Endodermal cell (in vitro differentiated cells): Measurements from ENCODE around the gene MAP2K7. TPM values are rescaled to one million over a fixed set of nuclear protein-coding genes. Genes with fewer than 3 reads are reported as not detected.

Experiments
- DNase-seq: peaks from one replicate; pipeline ENCODE4 v3.0.0-alpha.2; 2017
- H3K27ac ChIP-seq: 2 replicates; pipeline ENCODE4 v1.5.1; 2013; ENCODE audit warnings: mild to moderate bottlenecking, low read depth, low read length, moderate library complexity
- H3K27me3 ChIP-seq: 2 replicates; pipeline ENCODE4 v1.6.1; 2013; ENCODE audit warnings: mild to moderate bottlenecking, low read length, moderate library complexity; ENCODE audit not compliant: insufficient read depth, control insufficient read depth, poor library complexity, severe bottlenecking
- H3K36me3 ChIP-seq: 2 replicates; pipeline ENCODE4 v1.7.0; 2013; ENCODE audit warnings: mild to moderate bottlenecking, low read length, moderate library complexity; ENCODE audit not compliant: control insufficient read depth, insufficient read depth
- H3K4me1 ChIP-seq: one replicate; pipeline ENCODE4 v1.7.0; 2013; ENCODE audit warnings: low read length; ENCODE audit not compliant: control insufficient read depth, insufficient read depth
- H3K4me3 ChIP-seq: 2 replicates; pipeline ENCODE4 v1.5.1; 2013; ENCODE audit warnings: mild to moderate bottlenecking, low read length, moderate library complexity
- H3K9ac ChIP-seq: 2 replicates; pipeline ENCODE4 v1.6.1; 2013; ENCODE audit warnings: mild to moderate bottlenecking, low read length, moderate library complexity; ENCODE audit not compliant: poor library complexity, severe bottlenecking; ENCODE audit errors: extremely low read depth
- H3K9me3 ChIP-seq: 2 replicates; pipeline ENCODE4 v1.6.1; 2013; ENCODE audit warnings: mild to moderate bottlenecking, low read length, moderate library complexity; ENCODE audit not compliant: control insufficient read depth
- H3K27ac Mint-ChIP-seq: 2 replicates; pipeline ENCODE4 v1.8.0; 2020; ENCODE audit warnings: mixed read lengths
- H3K27me3 Mint-ChIP-seq: 2 replicates; pipeline ENCODE4 v1.8.0; 2021; ENCODE audit warnings: mild to moderate bottlenecking, mixed read lengths; ENCODE audit not compliant: insufficient read depth
- H3K36me3 Mint-ChIP-seq: 2 replicates; pipeline ENCODE4 v1.8.0; 2020; ENCODE audit warnings: low read depth, mixed read lengths
- H3K4me1 Mint-ChIP-seq: 2 replicates; pipeline ENCODE4 v1.8.0; 2020; ENCODE audit warnings: mixed read lengths
- H3K4me3 Mint-ChIP-seq: 2 replicates; pipeline ENCODE4 v1.8.0; 2020; ENCODE audit warnings: mild to moderate bottlenecking, moderate library complexity, mixed read lengths
- H3K9me3 Mint-ChIP-seq: 2 replicates; pipeline ENCODE4 v1.8.0; 2020; ENCODE audit warnings: mild to moderate bottlenecking, mixed read lengths
- WGBS, 2 experiments: methylation state at CpG; one replicate each; pipeline versions ENCODE4 v1.1.5 to v1.1.7; 2013; ENCODE audit warnings: missing lambda C conversion rate in 2 of 2, mixed read lengths in 1 of 2; ENCODE audit not compliant: insufficient coverage in 1 of 2, insufficient read length in 1 of 2; 5-methylcytosine and 5-hydroxymethylcytosine counted together
- total RNA-seq, 2 donors: library from RNA; stranded (reverse); fragmentation: NEBNext Ultra II Directional in 1 of 2; extraction: Animal tissue kit (Norgen Biotek cat#: 25700) in 1 of 2; gene quantifications; 2 replicates in 1 of 2; 3 replicates in 1 of 2; pipeline ENCODE4 v1.2.1, GENCODE V29; 2021
- TF ChIP-seq, protein P1 (sequence below): fragments of 200-600 bp; sonication (generic); conservative IDR thresholded peaks from 2 replicates; pipeline ENCODE4 v1.5.0; 2021; ENCODE audit warnings: antibody characterized with exemption, mild to moderate bottlenecking

Gene MAP2K7
- total RNA-seq, 2 donors from 2014 or later = 33.4 to 40.0 TPM

DNA sequence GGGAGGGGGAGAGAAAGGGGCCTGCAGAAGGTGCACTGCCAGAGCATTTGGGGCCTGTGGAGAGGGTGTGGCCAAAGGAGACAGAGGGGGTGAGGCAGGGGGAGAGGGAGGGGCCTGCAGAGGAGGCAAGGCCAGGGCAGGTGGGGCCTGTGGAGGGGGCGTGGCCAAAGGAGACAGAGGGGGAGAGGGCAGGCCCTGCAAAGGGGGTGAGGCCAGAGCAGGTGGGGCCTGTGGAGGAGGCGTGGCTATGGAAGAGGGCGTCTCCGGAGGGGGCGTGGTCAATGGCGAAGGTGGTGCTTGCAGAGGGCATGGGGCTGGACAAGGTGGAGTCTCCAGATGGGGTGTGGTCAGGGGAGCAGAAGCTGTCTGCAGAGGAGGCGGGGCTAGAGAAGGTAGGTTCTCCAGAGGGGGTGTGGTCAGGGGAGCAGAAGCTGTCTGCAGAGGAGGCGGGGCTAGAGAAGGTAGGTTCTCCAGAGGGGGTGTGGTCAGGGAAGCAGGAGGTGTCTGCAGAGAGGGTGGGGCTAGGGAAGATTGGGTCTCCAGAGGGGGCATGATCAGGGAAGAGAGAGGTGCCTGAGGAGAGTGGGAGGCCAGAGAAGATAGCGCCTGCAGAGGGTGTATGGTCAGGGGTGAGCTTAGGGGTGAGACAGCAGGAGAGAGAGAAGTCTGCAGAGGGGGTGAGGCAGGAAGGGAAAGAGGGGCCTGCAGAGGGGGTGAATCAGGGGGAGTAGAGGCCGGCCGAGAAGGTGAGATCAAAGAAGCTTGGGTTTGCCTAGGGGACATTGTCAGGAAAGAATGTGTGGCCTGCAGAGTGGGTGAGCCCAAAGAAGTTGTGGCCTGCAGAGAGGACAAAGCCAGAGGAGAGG, 32.9 kb upstream of the MAP2K7 start:
- Histone ChIP-seq H3K36me3 (no peaks in the 10 kb centered on the region), H3K4me3 (no peak overlapping the region), H3K27me3 (peaks cover 33% of the 10 kb centered on the region), H3K9me3 (no peaks in the 10 kb centered on the region), H3K9ac (no peak overlapping the region), H3K27ac (peak overlapping the region; percentile 94), H3K4me1 (no peaks in the 10 kb centered on the region)
- DNase-seq = peak; percentile 92
- 42 to 85% methylated on average over 5 to 11 of the region's 11 CpGs for WGBS, 2 experiments
- H3K27ac Mint-ChIP-seq = peak overlapping the region; percentile 95
- H3K36me3 Mint-ChIP-seq = no peaks in the 10 kb centered on the region
- TF ChIP-seq, protein P1, sequence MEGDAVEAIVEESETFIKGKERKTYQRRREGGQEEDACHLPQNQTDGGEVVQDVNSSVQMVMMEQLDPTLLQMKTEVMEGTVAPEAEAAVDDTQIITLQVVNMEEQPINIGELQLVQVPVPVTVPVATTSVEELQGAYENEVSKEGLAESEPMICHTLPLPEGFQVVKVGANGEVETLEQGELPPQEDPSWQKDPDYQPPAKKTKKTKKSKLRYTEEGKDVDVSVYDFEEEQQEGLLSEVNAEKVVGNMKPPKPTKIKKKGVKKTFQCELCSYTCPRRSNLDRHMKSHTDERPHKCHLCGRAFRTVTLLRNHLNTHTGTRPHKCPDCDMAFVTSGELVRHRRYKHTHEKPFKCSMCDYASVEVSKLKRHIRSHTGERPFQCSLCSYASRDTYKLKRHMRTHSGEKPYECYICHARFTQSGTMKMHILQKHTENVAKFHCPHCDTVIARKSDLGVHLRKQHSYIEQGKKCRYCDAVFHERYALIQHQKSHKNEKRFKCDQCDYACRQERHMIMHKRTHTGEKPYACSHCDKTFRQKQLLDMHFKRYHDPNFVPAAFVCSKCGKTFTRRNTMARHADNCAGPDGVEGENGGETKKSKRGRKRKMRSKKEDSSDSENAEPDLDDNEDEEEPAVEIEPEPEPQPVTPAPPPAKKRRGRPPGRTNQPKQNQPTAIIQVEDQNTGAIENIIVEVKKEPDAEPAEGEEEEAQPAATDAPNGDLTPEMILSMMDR = no peak
- H3K27me3 Mint-ChIP-seq = peaks cover 70% of the 10 kb centered on the region
- peaks cover 1% of the 10 kb centered on the region for H3K9me3 Mint-ChIP-seq
- peaks cover 3% of the 10 kb centered on the region for H3K4me1 Mint-ChIP-seq
- H3K4me3 Mint-ChIP-seq = peak overlapping the region; percentile 36

DNA sequence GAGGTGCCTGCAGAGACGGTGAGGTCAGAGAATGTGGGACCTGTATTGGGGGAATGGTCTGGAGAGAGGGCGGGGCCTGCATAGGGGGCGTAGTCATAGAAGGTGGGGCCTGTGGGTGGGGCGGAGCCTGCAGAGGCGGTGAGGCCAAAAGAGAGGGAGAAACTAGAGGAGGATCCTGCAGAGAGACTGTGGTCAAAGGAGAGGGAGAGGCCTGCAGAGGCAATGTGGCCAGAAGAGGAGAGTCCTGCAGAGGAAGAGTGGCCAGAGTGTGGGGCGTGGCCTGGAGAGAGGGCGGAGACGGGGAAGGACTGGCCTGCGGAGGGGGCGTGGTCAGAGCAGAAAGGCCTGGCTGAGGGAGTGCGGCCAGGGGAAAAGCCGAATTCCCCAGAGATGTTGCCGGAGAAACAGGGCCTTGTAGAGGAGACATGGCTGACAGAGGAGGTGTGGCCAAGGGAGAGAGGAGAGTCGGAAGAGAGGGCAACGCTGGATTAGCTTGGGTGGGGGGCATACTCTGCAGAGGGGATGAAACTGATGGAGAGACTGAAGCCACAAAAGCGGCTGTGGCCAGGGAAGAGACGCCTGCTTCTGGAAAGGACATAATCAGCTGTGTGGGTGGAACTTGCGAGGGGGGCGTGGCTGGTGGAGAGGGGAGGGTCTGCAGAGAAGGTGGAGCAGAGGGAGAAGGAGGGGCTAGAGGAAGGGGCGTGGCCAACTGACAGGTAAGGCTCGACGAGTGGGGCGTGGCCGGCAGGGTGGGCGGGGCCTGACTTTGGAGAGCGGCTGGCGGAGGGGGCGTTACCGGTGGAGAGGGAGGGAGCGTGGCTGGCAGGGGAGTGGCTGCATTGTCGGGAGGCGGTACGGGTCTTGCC, 32.0 kb upstream of the MAP2K7 start:
- Mint-ChIP-seq H3K27me3 (peaks cover 68% of the 10 kb centered on the region), H3K27ac (peak overlapping the region; percentile 95), H3K36me3 (no peaks in the 10 kb centered on the region), H3K4me1 (peaks cover 3% of the 10 kb centered on the region), H3K9me3 (peaks cover 1% of the 10 kb centered on the region), H3K4me3 (peak overlapping the region; percentile 36)
- H3K27ac ChIP-seq = peak overlapping the region; percentile 94
- no peak overlapping the region for H3K9ac ChIP-seq
- peaks cover 24% of the 10 kb centered on the region for H3K27me3 ChIP-seq
- no peak overlapping the region for H3K4me3 ChIP-seq
- TF ChIP-seq, protein P1 = no peak
- peak; percentile 100 for DNase-seq
- WGBS, 2 experiments = 5 to 14% methylated on average over 17 to 33 of the region's 33 CpGs
- no peaks in the 10 kb centered on the region for H3K9me3 ChIP-seq
- no peaks in the 10 kb centered on the region for H3K36me3 ChIP-seq
- H3K4me1 ChIP-seq = no peaks in the 10 kb centered on the region

DNA sequence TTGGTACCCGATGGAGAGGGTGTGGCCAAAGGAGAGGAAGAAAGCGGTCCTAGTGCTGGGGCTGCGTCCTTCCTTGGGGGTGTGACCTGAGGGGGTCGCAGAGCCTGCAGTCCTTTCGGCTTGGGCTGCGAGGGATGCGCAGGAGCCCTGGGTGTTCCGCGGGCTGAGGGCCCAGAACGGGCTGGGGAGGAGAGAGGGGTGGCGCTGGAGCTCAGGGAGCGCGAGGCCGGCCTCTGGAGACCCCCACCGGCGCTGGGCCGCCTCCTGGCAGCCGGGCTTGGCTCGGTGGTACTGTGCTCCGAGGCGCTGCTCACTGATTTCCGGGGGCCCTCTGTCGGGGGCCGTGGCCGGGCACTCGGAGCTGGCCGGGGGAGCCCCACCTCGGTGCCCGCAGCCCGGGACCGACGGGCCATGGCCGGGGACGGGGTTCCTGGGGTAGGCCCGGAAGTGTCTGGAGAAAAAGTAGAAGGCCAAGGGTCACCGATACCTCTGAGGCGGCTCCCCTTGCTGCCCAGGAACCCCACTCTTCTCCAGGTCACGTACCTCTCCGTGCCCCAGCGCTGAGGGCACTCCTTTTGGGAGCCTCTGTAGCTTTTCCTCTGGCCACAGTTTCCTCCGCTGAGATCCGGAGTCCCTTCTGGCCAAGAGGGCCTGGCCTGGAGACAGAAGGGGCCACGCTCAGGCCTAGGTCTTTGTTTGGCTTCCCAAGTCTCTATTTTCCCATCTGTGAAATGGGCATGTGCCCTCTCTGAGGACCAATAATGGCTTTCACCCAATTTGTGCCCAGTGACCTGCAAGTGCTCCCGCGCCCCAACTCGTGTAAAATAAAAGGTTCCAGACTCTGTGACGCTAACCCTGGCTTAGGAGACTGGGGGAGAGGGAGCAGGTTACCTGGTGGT, 31.1 kb upstream of the MAP2K7 start:
- Histone ChIP-seq H3K9ac (no peak overlapping the region), H3K9me3 (no peaks in the 10 kb centered on the region), H3K27me3 (peaks cover 15% of the 10 kb centered on the region), H3K27ac (no peak overlapping the region), H3K36me3 (no peaks in the 10 kb centered on the region), H3K4me1 (no peaks in the 10 kb centered on the region), H3K4me3 (no peak overlapping the region)
- DNase-seq = no peak
- H3K27ac Mint-ChIP-seq = no peak overlapping the region
- peak overlapping the region; percentile 64 for H3K4me3 Mint-ChIP-seq
- TF ChIP-seq, protein P1 = no peak
- WGBS, 2 experiments = 57 to 78% methylated on average over 22 to 47 of the region's 47 CpGs
- H3K9me3 Mint-ChIP-seq = peaks cover 1% of the 10 kb centered on the region
- no peaks in the 10 kb centered on the region for H3K36me3 Mint-ChIP-seq
- peaks cover 67% of the 10 kb centered on the region for H3K27me3 Mint-ChIP-seq
- peaks cover 3% of the 10 kb centered on the region for H3K4me1 Mint-ChIP-seq
